ENCODE results near the gene FAM83C. TPM values are rescaled to one million over a fixed set of nuclear protein-coding genes. Genes with fewer than 3 reads are reported as not detected.
A peak's percentile ranks its signal among the peaks of the same experiment; 100 is the strongest.

The FAM83C gene
- total RNA-seq, 1 donor from 2014 or later = not detected

DNA sequence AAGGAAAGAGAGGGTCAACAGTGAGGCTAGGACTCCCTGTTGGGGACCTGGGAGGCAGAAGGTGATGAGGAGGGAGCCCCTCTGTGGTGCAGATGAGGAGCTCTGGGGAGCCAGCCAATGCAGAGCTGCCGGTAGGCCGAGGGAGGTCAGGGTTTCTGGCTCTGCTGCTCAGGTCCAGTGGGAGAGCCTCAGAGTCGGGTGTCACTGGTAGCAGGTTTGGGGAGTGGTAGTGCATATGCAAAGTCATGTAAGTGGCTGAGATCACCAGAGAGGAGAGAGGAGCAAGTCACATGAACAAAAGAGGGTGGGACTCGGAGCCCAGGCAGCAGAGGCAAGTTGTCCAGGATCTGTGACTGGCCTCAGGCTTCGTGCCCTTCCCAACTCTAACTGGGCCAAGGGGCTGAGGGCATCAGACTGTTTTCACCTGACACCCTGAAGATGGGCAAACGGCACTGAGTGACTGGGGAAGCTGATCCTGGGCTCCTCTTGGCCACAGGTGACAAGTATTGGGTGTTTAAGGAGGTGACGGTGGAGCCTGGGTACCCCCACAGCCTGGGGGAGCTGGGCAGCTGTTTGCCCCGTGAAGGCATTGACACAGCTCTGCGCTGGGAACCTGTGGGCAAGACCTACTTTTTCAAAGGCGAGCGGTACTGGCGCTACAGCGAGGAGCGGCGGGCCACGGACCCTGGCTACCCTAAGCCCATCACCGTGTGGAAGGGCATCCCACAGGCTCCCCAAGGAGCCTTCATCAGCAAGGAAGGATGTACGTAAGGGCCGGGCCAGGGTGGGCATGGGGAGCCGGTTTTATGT, 20.9 kb downstream of the FAM83C start:
- no peak overlapping the region for H3K4me3 Mint-ChIP-seq
- H3K36me3 Mint-ChIP-seq = peaks cover 11% of the 10 kb centered on the region
- DNase-seq (ENCODE audit: extremely low spot score, unreplicated experiment) = no peak
- TF ChIP-seq, protein P1, sequence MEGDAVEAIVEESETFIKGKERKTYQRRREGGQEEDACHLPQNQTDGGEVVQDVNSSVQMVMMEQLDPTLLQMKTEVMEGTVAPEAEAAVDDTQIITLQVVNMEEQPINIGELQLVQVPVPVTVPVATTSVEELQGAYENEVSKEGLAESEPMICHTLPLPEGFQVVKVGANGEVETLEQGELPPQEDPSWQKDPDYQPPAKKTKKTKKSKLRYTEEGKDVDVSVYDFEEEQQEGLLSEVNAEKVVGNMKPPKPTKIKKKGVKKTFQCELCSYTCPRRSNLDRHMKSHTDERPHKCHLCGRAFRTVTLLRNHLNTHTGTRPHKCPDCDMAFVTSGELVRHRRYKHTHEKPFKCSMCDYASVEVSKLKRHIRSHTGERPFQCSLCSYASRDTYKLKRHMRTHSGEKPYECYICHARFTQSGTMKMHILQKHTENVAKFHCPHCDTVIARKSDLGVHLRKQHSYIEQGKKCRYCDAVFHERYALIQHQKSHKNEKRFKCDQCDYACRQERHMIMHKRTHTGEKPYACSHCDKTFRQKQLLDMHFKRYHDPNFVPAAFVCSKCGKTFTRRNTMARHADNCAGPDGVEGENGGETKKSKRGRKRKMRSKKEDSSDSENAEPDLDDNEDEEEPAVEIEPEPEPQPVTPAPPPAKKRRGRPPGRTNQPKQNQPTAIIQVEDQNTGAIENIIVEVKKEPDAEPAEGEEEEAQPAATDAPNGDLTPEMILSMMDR (conservative IDR thresholded peaks at IDR 0.05) = no peak
- no peaks in the 10 kb centered on the region for H3K9me3 Mint-ChIP-seq
- H3K4me1 Mint-ChIP-seq (ENCODE audit: unreplicated experiment) = peaks cover 3% of the 10 kb centered on the region
- H3K27me3 Mint-ChIP-seq = no peaks in the 10 kb centered on the region
- H3K27ac Mint-ChIP-seq = peak overlapping the region; percentile 14

DNA sequence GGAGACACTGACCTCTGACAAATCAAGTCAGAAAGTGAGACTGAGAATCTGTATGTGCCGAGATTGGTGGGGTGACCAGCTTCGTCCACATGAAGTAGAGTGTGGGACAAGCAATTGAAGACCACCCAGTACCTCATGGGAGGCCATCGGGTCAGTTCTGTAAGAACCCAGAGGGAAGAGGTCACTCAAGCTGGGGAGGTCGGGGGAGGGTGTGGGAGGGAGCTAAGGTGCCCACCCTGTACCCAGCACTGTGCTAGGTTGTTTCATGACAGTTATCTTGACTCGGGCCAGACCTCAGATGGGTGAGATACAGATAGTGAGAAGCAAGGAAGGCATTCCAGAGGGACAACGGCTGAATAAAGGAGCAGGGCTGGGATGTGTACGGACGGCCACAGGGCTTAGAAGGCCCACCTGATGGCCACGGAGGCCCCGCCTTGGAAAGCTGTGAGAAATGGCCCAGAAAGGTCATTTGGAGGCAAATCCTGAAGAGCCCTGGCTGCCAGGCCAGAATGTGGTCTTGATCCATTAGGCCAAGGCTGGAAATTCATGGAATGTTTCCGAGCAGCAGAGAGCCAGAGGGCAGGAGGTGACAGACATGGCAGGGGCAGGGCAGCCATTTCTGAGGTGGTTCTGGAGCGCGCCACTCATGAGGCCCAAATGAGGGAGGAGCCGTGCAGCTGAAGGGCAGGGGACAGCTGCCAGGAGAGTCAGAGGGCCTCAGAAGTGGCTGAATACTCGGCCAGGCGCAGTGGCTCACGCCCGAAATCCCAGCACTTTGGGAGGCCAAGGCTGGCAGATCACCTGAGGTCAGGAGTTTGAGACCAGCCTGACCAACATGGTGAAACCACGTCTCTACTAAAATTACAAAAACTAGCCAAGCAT, 22.0 kb downstream of the FAM83C start:
- Mint-ChIP-seq H3K36me3 (peaks cover 11% of the 10 kb centered on the region), H3K4me1 (ENCODE audit: unreplicated experiment) (peaks cover 3% of the 10 kb centered on the region), H3K9me3 (no peaks in the 10 kb centered on the region), H3K4me3 (no peak overlapping the region), H3K27ac (no peak overlapping the region), H3K27me3 (no peaks in the 10 kb centered on the region)
- TF ChIP-seq, protein P1 (conservative IDR thresholded peaks at IDR 0.05) = no peak
- DNase-seq (ENCODE audit: extremely low spot score, unreplicated experiment) = no peak

DNA sequence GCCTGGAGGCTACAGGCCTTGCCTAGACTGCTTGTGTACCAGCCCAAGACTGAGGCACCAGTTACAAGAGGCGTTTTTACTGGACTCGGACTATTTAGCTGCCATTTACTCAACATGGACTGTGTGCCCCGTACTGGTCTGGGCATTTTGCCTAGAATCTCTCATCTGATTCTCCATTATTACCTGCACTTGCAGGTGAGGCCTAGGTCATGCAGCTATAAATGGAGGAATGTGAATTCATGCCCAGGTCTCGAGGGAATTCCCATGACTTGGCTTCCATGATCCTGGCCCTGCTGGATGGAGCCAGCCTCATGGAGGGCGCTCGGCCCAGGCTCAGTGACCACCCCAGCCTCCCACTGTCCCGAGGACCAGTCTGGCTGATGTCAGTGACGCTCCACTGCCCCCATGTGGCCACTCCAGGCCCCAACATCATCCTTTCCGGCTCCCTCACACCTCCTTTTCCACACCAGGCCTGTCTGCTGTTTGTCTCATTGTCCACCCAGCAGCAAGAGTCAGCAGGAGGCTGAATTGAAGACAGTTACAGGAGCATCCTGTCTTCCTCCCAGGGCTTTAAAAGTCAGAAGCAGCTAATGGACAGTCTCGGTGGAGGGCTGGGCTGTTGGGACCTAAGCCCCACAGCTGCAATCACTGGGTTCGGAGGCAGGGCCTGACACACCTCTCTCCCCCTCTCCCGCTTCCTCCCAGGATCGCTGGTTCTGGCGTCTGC, 23.0 kb downstream of the FAM83C start:
- Mint-ChIP-seq H3K4me3 (no peak overlapping the region), H3K27ac (no peak overlapping the region), H3K4me1 (ENCODE audit: unreplicated experiment) (peaks cover 6% of the 10 kb centered on the region), H3K27me3 (no peaks in the 10 kb centered on the region), H3K36me3 (peaks cover 11% of the 10 kb centered on the region), H3K9me3 (no peaks in the 10 kb centered on the region)
- no peak for DNase-seq (ENCODE audit: extremely low spot score, unreplicated experiment)
- TF ChIP-seq, protein P1 (conservative IDR thresholded peaks at IDR 0.05) = peak; percentile 85

DNA sequence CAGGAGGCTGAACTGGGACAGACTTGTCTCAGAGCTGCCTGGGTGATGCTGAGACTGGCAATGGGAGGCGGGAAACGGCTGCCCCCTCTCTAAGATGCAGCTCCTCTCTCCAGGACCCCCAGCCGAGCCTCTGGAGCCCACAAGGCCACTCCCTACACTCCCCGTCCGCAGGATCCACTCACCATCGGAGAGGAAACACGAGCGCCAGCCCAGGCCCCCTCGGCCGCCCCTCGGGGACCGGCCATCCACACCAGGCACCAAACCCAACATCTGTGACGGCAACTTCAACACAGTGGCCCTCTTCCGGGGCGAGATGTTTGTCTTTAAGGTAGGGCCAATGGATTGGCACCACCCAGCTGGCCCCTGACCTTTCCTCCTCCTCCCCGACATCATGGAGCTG, 25.1 kb downstream of the FAM83C start:
- DNase-seq (ENCODE audit: extremely low spot score, unreplicated experiment) = no peak
- no peaks in the 10 kb centered on the region for H3K27me3 Mint-ChIP-seq
- no peak overlapping the region for H3K4me3 Mint-ChIP-seq
- H3K27ac Mint-ChIP-seq = no peak overlapping the region
- peaks cover 17% of the 10 kb centered on the region for H3K4me1 Mint-ChIP-seq (ENCODE audit: unreplicated experiment)
- TF ChIP-seq, protein P1 (conservative IDR thresholded peaks at IDR 0.05) = no peak
- peaks cover 11% of the 10 kb centered on the region for H3K36me3 Mint-ChIP-seq
- no peaks in the 10 kb centered on the region for H3K9me3 Mint-ChIP-seq

DNA sequence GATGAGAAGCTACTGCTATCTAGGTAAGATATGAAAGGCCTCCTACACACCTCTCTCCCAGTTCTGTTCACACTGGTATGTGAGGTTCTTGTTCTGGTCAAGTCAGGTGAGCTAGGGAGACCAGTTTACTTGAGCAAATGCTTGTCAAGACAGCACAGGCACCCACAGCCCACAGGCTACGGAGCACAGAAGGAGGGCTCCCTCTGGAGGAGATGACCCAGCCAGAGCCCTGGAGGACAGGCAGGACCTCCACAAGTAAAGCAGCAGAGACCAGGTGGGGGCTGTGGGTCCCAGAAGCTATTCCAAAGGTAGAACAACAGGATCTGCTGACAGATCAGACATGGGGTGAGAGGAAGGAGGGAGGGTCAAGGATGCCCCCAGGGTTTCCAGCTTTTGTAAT, 27.5 kb downstream of the FAM83C start:
- Mint-ChIP-seq H3K27ac (peak overlapping the region; percentile 81), H3K9me3 (no peaks in the 10 kb centered on the region)

More for the DNA sequence above, 27.5 kb downstream of the FAM83C start:
- no peak for DNase-seq (ENCODE audit: extremely low spot score, unreplicated experiment)
- Mint-ChIP-seq H3K27me3 (no peaks in the 10 kb centered on the region), H3K4me1 (ENCODE audit: unreplicated experiment) (peaks cover 17% of the 10 kb centered on the region), H3K4me3 (peak overlapping the region; percentile 35), H3K36me3 (peaks cover 7% of the 10 kb centered on the region)
- TF ChIP-seq, protein P1 (conservative IDR thresholded peaks at IDR 0.05) = no peak
